HG02981 (cell line): ENCODE results near the gene TBC1D5.
"Not testable (repeated sequence)": the region's sequence is repeated elsewhere in the genome, so short reads cannot be mapped to it uniquely, and the experiment has no call there.

Experiments
- ATAC-seq: cut with Tn5 transposase; IDR thresholded peaks from one replicate; pipeline ENCODE4 v1.9.1; 2021; ENCODE audit warnings: mild to moderate bottlenecking, moderate library complexity; ENCODE audit not compliant: unreplicated experiment

TBC1D5 gene

GRCh38 chr3:17749705-17750293 is 7.4 kb upstream of the TBC1D5 start:
- peak; percentile 21 for ATAC-seq

- ATAC-seq: peak; percentile 44
Measured at GRCh38 chr3:17749281-17749680, 6.8 kb upstream of the TBC1D5 start.

GRCh38 chr3:17747890-17748247 is 5.4 kb upstream of the TBC1D5 start:
- no peak for ATAC-seq

GRCh38 chr3:17747174-17747889 is 4.9 kb upstream of the TBC1D5 start:
- peak; percentile 56 for ATAC-seq

GRCh38 chr3:17745894-17746293 is 3.5 kb upstream of the TBC1D5 start:
- no peak for ATAC-seq

DNA sequence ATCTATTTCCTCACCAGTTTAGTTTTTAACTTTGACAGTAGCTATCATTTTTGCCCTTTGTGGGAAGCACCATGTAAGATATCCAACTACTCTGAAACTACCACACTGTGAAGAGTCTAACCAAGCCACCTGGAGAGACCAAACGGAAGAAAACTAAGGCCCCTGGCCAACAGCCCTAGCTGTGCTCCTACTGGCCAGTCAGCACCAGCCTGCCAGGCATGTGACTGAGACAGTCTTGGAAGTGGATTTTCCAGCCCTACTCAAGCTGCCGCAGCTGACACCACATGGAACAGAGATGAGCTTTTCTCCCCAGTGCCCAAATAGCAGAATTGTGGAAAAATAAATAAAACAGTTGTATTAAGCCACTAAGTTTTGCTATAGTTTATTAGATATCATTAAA is 2.9 kb upstream of the TBC1D5 start:
- no peak for ATAC-seq

DNA sequence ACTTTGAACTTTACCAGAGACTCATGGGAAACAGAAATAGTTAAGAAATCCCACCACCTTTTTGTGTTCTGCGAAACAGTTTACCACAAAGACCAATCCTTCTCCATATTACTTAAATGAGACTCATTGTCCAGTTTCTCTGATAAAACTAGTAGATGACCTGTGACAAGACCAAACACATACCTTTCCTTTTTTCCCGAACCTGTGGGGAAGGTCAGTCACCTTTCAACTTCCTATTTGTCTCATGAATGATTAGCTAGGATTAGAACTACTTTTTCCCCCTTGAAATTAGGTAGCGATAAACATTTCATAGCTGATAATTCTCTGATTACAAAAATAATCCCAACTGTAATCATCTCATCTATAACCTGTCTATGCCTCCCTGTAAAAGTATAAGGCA is 2.3 kb upstream of the TBC1D5 start:
- no peak for ATAC-seq

DNA sequence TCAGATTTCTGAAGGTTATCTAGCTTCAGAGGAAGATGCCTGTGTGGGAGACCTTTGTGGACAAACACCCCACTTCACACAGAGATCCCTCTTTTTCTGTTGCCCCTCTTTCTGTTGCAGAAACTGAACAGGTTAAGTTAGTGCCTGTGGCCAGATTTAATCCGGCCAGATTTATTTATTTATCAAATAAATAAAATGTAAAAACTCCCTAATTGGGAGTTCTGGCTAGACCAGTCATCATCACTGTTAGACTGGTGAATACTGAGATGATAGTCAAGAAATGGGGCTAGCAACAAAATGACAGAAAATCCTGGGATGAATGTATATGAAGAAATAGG is 1.2 kb upstream of the TBC1D5 start:
- ATAC-seq: no peak

DNA sequence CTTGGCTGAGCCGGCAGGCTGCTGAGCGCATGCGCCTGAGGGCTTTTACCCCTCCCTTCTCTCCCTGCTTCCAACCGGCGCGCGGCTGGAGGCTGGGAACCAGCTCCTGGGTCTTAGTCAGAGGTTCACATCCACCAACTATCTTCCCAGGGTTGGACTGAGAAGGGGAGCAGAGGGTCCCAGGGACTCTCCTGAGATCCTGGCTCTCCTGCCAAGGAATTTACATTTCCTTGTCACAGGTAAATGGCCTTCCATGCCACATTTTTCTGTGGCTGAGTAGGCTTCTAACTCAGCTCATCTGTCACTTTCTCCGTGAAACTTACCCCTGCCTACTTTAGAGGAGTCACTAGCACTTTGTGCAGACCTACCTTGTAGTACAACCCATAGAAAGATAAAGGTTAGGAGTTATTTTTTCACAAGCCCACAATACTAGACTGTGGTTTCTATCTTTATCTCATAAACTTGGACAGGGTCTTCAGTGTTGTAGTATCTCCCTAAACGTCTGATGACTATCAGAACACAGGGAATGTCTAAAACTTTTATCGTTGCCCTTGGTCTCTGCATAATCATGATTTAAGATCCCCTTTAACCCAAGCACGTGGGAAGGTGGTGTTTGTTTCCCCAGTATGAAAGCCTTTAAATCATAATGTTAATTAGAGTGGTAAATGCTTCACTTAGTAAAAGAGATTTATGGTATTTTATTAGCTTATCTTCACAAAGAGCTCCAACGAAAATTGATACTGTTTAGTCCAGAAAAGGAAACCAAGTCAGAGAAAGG is 638 bp upstream of the TBC1D5 start:
- peak; percentile 0 for ATAC-seq

DNA sequence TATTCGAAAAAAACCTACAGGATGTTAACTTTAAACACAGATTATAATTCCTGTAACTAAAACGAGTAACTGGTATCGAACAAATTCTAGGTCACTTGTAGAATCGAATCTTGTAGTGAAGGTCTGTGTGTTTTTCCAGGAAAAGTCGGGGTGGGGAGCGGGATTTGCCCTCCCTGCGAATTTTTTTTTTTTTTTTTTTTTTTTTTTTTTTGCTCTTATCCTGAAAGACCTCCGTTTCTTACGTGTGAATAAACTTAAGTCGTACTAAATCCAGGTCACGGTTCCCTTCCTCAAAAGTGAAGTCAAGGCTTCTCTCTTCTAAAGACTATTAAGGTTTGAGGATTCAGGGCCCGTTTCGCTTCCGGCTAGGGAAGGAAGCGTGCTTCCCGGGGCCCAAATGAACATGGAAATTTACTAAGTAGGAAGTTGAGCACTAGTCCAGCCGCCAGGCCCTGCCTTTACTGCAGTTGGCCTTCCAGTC is 770 bp downstream of the TBC1D5 start:
- no peak for ATAC-seq

- ATAC-seq: no peak
Measured at GRCh38 chr3:17740721-17741141, 1.7 kb downstream of the TBC1D5 start.

- ATAC-seq: no peak
Measured at GRCh38 chr3:17738921-17739320, 3.5 kb downstream of the TBC1D5 start.

DNA sequence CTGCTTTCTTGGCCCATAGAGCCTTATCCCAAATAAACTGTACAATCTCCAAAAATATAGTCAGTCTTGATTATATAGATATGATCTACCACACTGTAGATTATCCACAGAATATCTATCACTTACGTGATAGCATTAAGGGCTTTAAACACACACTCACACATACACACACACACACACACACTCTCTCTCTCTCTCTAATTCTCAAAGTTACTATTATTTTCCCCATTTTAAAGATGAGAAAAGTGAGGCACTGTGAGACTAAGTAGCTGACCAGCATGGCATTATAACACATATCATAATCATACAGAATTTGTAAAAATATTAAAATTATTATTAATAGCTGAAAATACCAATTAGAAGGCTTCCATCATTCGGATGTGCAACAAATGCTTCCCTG is 4.2 kb downstream of the TBC1D5 start:
- no peak for ATAC-seq

GRCh38 chr3:17737591-17737990 is 4.8 kb downstream of the TBC1D5 start:
- no peak for ATAC-seq

GRCh38 chr3:17735362-17735761 is 7.1 kb downstream of the TBC1D5 start:
- not testable (repeated sequence) for ATAC-seq

DNA sequence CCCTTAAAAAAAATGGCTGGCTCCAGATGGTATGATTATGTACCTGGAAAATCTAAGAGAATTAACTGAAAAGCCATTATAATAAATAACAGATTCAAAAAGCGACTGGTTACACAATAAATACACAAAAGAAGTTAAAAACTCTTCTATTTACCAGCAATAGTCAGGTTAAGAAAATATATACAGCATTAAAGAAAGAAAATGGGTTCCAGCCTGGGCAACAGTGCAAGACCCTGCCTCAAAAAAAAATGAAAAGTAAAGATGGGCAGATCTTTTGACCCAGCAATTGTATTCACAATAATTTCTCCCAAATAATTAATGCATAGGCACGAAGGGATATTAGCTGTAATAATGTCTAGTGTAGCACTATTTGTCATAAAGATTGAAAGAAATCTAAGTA is 8.7 kb downstream of the TBC1D5 start:
- no peak for ATAC-seq

DNA sequence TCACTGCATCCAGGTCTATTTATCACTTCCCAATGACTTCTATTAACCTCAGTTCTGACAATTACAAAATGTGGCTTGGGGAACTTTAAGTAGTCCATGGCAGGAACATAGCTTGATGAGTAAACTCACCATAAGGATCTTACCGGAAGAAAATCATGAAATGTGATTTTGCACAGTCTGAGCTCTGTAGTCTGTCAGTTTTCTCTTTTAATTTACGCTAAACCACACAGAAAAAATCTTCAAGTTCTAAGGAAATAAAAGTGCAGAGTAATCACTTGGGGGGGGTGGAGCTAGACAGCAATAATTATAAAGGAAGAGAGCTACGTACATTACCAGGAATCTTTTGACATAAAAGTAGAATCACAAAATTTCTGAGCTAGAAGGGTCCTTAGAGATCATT is 9.2 kb downstream of the TBC1D5 start:
- ATAC-seq: no peak

DNA sequence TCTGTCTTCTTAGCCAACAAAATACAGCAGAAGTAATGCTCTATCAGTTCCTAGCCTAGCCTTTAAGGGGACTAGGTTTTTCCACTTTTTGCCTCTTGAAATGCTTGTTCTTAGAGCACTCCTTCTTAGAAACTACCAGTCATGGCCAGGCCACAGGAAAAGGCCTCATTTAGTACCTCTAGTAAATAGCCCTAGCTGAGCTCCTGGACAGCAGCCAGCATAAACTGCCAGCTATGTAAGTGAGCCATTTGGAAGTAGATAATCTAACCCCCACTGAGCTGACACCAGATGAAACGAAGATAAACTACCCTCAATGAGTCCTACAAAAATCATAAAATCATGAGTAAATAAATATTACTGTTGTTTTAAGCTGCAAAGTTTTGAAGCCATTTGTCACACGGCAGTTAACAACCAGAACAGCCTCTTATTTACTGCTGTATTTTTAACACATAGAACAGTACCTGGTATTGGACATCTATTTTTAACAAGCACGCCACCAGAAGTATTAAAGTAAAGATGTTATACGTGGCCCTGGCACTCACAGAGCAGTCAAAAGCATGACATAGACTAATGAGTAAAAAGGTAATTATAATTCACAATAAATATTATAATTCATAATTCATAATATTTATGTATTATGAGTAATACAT is 12.0 kb downstream of the TBC1D5 start:
- no peak for ATAC-seq

- ATAC-seq: no peak
Measured at GRCh38 chr3:17726313-17726712, 16.1 kb downstream of the TBC1D5 start.

DNA sequence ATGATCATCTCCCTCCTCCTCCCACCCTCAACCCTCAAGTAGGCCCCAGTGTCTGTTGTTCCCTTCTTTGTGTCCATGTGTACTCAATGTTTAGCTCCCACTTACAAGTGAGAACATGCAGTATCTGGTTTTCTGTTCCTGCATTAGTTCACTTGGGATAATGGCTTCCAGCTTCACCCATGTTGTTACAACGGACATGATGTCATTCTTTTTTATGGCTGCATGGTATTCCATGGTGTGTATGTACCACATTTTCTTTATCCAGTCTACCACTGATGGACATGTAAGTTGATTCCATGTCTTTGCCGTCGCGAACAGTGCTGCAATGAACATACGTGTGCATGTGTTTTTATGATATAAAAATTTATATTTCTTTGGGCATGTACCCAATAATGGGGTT is 16.6 kb downstream of the TBC1D5 start:
- ATAC-seq: not testable (repeated sequence)

DNA sequence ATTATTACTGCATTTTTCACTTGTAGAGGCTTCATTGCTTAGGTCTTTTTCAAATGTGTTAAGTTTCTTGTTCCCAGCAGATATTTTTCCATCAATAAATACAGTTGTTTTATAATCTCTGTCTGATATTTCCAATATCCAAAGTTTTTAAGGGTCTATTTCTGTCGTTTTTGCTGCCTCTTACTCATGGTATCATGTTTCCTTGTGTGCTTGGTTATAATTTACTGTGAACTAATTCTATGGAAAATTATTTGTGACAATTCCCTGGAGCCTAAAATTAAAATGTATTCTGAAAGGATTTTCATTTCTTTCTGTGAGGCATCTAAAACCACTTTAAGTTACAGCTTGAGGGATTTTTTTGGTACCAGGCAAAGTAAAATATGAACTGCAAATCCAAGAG is 17.5 kb downstream of the TBC1D5 start:
- no peak for ATAC-seq

GRCh38 chr3:17724122-17724521 is 18.3 kb downstream of the TBC1D5 start:
- no peak for ATAC-seq
